ENCODE measurements around the gene RSPH3. TPM values are rescaled to one million over a fixed set of nuclear protein-coding genes. Genes with fewer than 3 reads are reported as not detected.
"Not testable (repeated sequence)": the region's sequence is repeated elsewhere in the genome, so short reads cannot be mapped to it uniquely, and the experiment has no call there.

RSPH3 gene
- total RNA-seq, 2 experiments from 2014 or later, result 2.2 to 2.7 TPM

- H3K27me3 Mint-ChIP-seq; POLR2A ChIA-PET; H3K4me3 Mint-ChIP-seq; ATAC-seq (ENCODE audit: low read depth); DNase-seq; H3K27ac Mint-ChIP-seq: not testable (repeated sequence)
- H3K36me3 Mint-ChIP-seq, result peaks cover 14% of the 10 kb centered on the region
- H3K4me1 Mint-ChIP-seq, result peaks cover 10% of the 10 kb centered on the region
- peaks cover 12% of the 10 kb centered on the region for H3K9me3 Mint-ChIP-seq
These were observed 10.3 kb downstream of the RSPH3 start for GRCh38 chr6:158989711-158990110.

GRCh38 chr6:158988477-158988876 lies 11.5 kb downstream of the RSPH3 start:
- no peaks in the 10 kb centered on the region for H3K27me3 Mint-ChIP-seq

GRCh38 chr6:158987657-158988056 lies 12.3 kb downstream of the RSPH3 start:
- Mint-ChIP-seq H3K4me1 (peaks cover 10% of the 10 kb centered on the region), H3K27ac (no peak overlapping the region), H3K36me3 (peaks cover 12% of the 10 kb centered on the region), H3K27me3 (no peaks in the 10 kb centered on the region), H3K9me3 (peaks cover 12% of the 10 kb centered on the region), H3K4me3 (no peak overlapping the region)
- ATAC-seq (ENCODE audit: low read depth) (no peak), DNase-seq (no peak)
- POLR2A ChIA-PET, result no interaction called here

More at GRCh38 chr6:158988477-158988876, 11.5 kb downstream of the RSPH3 start:
- Mint-ChIP-seq H3K4me1 (peaks cover 10% of the 10 kb centered on the region), H3K36me3 (peaks cover 13% of the 10 kb centered on the region), H3K27ac (no peak overlapping the region), H3K4me3 (no peak overlapping the region), H3K9me3 (peaks cover 12% of the 10 kb centered on the region)
- POLR2A ChIA-PET, result interaction anchor here (0.7 kb wide), 1 partner anchor 335 kb away, joined by 3 read pairs; no protein-coding TSS in a partner anchor
- ATAC-seq (ENCODE audit: low read depth) (no peak), DNase-seq (no peak)

GRCh38 chr6:158978757-158979156 lies 21.2 kb downstream of the RSPH3 start:
- ATAC-seq (ENCODE audit: low read depth) (no peak), DNase-seq (no peak)
- no peak overlapping the region for H3K4me3 Mint-ChIP-seq
- no peaks in the 10 kb centered on the region for H3K9me3 Mint-ChIP-seq
- H3K36me3 Mint-ChIP-seq, result no peaks in the 10 kb centered on the region
- H3K27me3 Mint-ChIP-seq, result no peaks in the 10 kb centered on the region
- H3K27ac Mint-ChIP-seq, result no peak overlapping the region
- POLR2A ChIA-PET, result no interaction called here
- H3K4me1 Mint-ChIP-seq, result no peaks in the 10 kb centered on the region

- POLR2A ChIA-PET, result no interaction called here
- Mint-ChIP-seq H3K36me3 (no peaks in the 10 kb centered on the region), H3K4me1 (no peaks in the 10 kb centered on the region), H3K27ac (no peak overlapping the region), H3K9me3 (no peaks in the 10 kb centered on the region), H3K4me3 (no peak overlapping the region), H3K27me3 (no peaks in the 10 kb centered on the region)
- ATAC-seq (ENCODE audit: low read depth), result no peak
- no peak for DNase-seq
These were observed 22.6 kb downstream of the RSPH3 start for GRCh38 chr6:158977382-158977781.

- POLR2A ChIA-PET, result interaction anchor here (0.7 kb wide), 2 partner anchors 266 to 268 kb away, joined by 3 read pairs; no protein-coding TSS in a partner anchor
- Mint-ChIP-seq H3K27ac (no peak overlapping the region), H3K4me1 (no peaks in the 10 kb centered on the region), H3K36me3 (peaks cover 8% of the 10 kb centered on the region), H3K4me3 (no peak overlapping the region), H3K27me3 (peaks cover 2% of the 10 kb centered on the region), H3K9me3 (peaks cover 14% of the 10 kb centered on the region)
- ATAC-seq (ENCODE audit: low read depth) (peak; percentile 61), DNase-seq (no peak)
These were observed 27.5 kb downstream of the RSPH3 start for GRCh38 chr6:158972241-158973233.

GRCh38 chr6:158970640-158971275 lies 29.2 kb downstream of the RSPH3 start:
- ATAC-seq (ENCODE audit: low read depth), result no peak
- H3K4me1 Mint-ChIP-seq, result no peaks in the 10 kb centered on the region
- H3K27me3 Mint-ChIP-seq, result peaks cover 12% of the 10 kb centered on the region
- peaks cover 8% of the 10 kb centered on the region for H3K36me3 Mint-ChIP-seq
- DNase-seq, result no peak
- no peak overlapping the region for H3K4me3 Mint-ChIP-seq
- no peak overlapping the region for H3K27ac Mint-ChIP-seq
- peaks cover 18% of the 10 kb centered on the region for H3K9me3 Mint-ChIP-seq
- POLR2A ChIA-PET, result no interaction called here

GRCh38 chr6:158969148-158969547 lies 30.9 kb downstream of the RSPH3 start:
- POLR2A ChIA-PET, result no interaction called here
- no peak for DNase-seq
- H3K4me3 Mint-ChIP-seq, result no peak overlapping the region
- no peaks in the 10 kb centered on the region for H3K4me1 Mint-ChIP-seq
- H3K9me3 Mint-ChIP-seq, result peaks cover 19% of the 10 kb centered on the region
- H3K27me3 Mint-ChIP-seq, result peaks cover 21% of the 10 kb centered on the region
- no peak for ATAC-seq (ENCODE audit: low read depth)
- H3K27ac Mint-ChIP-seq, result no peak overlapping the region
- H3K36me3 Mint-ChIP-seq, result peaks cover 8% of the 10 kb centered on the region

- no peak for ATAC-seq (ENCODE audit: low read depth)
- POLR2A ChIA-PET, result no interaction called here
- H3K4me3 Mint-ChIP-seq, result no peak overlapping the region
These were observed 36.8 kb downstream of the RSPH3 start for GRCh38 chr6:158963020-158963808.

GRCh38 chr6:158962371-158962770 lies 37.6 kb downstream of the RSPH3 start:
- Mint-ChIP-seq H3K27ac (no peak overlapping the region), H3K27me3 (peaks cover 28% of the 10 kb centered on the region), H3K36me3 (no peaks in the 10 kb centered on the region), H3K9me3 (peaks cover 4% of the 10 kb centered on the region), H3K4me1 (peaks cover 2% of the 10 kb centered on the region), H3K4me3 (no peak overlapping the region)
- DNase-seq (no peak), ATAC-seq (ENCODE audit: low read depth) (no peak)
- POLR2A ChIA-PET, result interaction anchor here (1.0 kb wide), 1 partner anchor 9 kb away, joined by 4 read pairs; no protein-coding TSS in a partner anchor

More at GRCh38 chr6:158963020-158963808, 36.8 kb downstream of the RSPH3 start:
- Mint-ChIP-seq H3K36me3 (no peaks in the 10 kb centered on the region), H3K27ac (no peak overlapping the region), H3K9me3 (peaks cover 9% of the 10 kb centered on the region), H3K4me1 (peaks cover 2% of the 10 kb centered on the region), H3K27me3 (peaks cover 28% of the 10 kb centered on the region)
- DNase-seq, result no peak

- no peak overlapping the region for H3K27ac Mint-ChIP-seq
- no peak overlapping the region for H3K4me3 Mint-ChIP-seq
- H3K4me1 Mint-ChIP-seq, result peaks cover 2% of the 10 kb centered on the region
- no peaks in the 10 kb centered on the region for H3K36me3 Mint-ChIP-seq
- peaks cover 1% of the 10 kb centered on the region for H3K9me3 Mint-ChIP-seq
- peaks cover 25% of the 10 kb centered on the region for H3K27me3 Mint-ChIP-seq
- POLR2A ChIA-PET, result interaction anchor here (0.6 kb wide), 1 partner anchor 262 kb away, joined by 4 read pairs; no protein-coding TSS in a partner anchor
- DNase-seq, result no peak
- no peak for ATAC-seq (ENCODE audit: low read depth)
These were observed 40.0 kb downstream of the RSPH3 start for GRCh38 chr6:158960026-158960425.

GRCh38 chr6:158959552-158959951 lies 40.5 kb downstream of the RSPH3 start:
- POLR2A ChIA-PET, result interaction anchor here (0.6 to 1.0 kb wide), 2 partner anchors 90 to 262 kb away, joined by 4 read pairs; no protein-coding TSS in a partner anchor
- Mint-ChIP-seq H3K36me3 (no peaks in the 10 kb centered on the region), H3K4me3 (no peak overlapping the region), H3K27me3 (peaks cover 20% of the 10 kb centered on the region), H3K27ac (no peak overlapping the region), H3K9me3 (no peaks in the 10 kb centered on the region), H3K4me1 (peaks cover 2% of the 10 kb centered on the region)
- ATAC-seq (ENCODE audit: low read depth) (no peak), DNase-seq (no peak)

All from activated naive CD8-positive, alpha-beta T cell treated with anti-CD3 and anti-CD28 coated beads, Interleukin-2, amount 10 ng/mL, durations not matched to agents 7 days and 5 days (primary cell).